Stimulated activated naive CD8-positive, alpha-beta T cell treated with anti-CD3 and anti-CD28 coated beads, Interleukin-15, amount 100 ng/mL, for 72 hours (primary cell): Measurements from ENCODE around the gene BIRC3.
"Not testable (repeated sequence)": the region's sequence is repeated elsewhere in the genome, so short reads cannot be mapped to it uniquely, and the experiment has no call there.

Source experiments
- ATAC-seq: fragments of 150-1000 bp; cut with Tn5 transposase; 2 replicates; pipeline ENCODE4 v1.10.0; 2021; ENCODE audit warnings: mild to moderate bottlenecking, moderate library complexity
- DNase-seq, 2 donors: peaks; one replicate each; pipeline ENCODE4 v3.0.0; 2021 to 2022
- H3K27ac Mint-ChIP-seq, 2 donors: one replicate each; pipeline ENCODE4 v1.8.0; 2022; ENCODE audit warnings: mild to moderate bottlenecking in 2 of 2, mixed read lengths in 2 of 2, moderate library complexity in 2 of 2
- H3K27me3 Mint-ChIP-seq: one replicate; pipeline ENCODE4 v1.8.0; 2022; ENCODE audit warnings: mixed read lengths
- H3K4me1 Mint-ChIP-seq: one replicate; pipeline ENCODE4 v1.8.0; 2022; ENCODE audit warnings: mild to moderate bottlenecking, mixed read lengths
- H3K4me3 Mint-ChIP-seq, 2 donors: one replicate each; pipeline ENCODE4 v1.8.0; 2022; ENCODE audit warnings: mild to moderate bottlenecking in 2 of 2, mixed read lengths in 2 of 2, moderate library complexity in 1 of 2
- H3K9me3 Mint-ChIP-seq, 2 donors: one replicate each; pipeline ENCODE4 v1.8.0; 2022; ENCODE audit warnings: mixed read lengths in 2 of 2

BIRC3 gene

GRCh38 chr11:102367364-102367763 is 50.1 kb downstream of the BIRC3 start:
- no peaks in the 10 kb centered on the region for H3K9me3 Mint-ChIP-seq
- H3K27me3 Mint-ChIP-seq = no peaks in the 10 kb centered on the region
- H3K4me3 Mint-ChIP-seq = no peak overlapping the region
- ATAC-seq (peak; percentile 40), DNase-seq (no peak)
- peaks cover 32% of the 10 kb centered on the region for H3K4me1 Mint-ChIP-seq
- peak overlapping the region in 1 of 2 donors; percentile 29 for H3K27ac Mint-ChIP-seq

GRCh38 chr11:102368472-102368871 is 51.2 kb downstream of the BIRC3 start:
- no peak overlapping the region for H3K4me3 Mint-ChIP-seq
- H3K4me1 Mint-ChIP-seq = peaks cover 32% of the 10 kb centered on the region
- no peak overlapping the region for H3K27ac Mint-ChIP-seq
- no peaks in the 10 kb centered on the region for H3K27me3 Mint-ChIP-seq
- DNase-seq (no peak), ATAC-seq (peak; percentile 90)
- H3K9me3 Mint-ChIP-seq = no peaks in the 10 kb centered on the region

GRCh38 chr11:102374633-102375424 is 57.5 kb downstream of the BIRC3 start:
- H3K9me3 Mint-ChIP-seq, DNase-seq, H3K27me3 Mint-ChIP-seq, H3K4me3 Mint-ChIP-seq, ATAC-seq: not testable (repeated sequence)
- peak overlapping the region in 1 of 2 donors; percentile 59 for H3K27ac Mint-ChIP-seq
- H3K4me1 Mint-ChIP-seq = peaks cover 26% of the 10 kb centered on the region

GRCh38 chr11:102375720-102376399 is 58.6 kb downstream of the BIRC3 start:
- DNase-seq = no peak
- Mint-ChIP-seq H3K4me3 (no peak overlapping the region), H3K27ac (peak overlapping the region in 1 of 2 donors; percentile 5), H3K4me1 (peaks cover 26% of the 10 kb centered on the region), H3K27me3 (no peaks in the 10 kb centered on the region), H3K9me3 (no peaks in the 10 kb centered on the region)
- ATAC-seq = no peak

GRCh38 chr11:102377891-102378290 is 60.6 kb downstream of the BIRC3 start:
- DNase-seq (no peak), ATAC-seq (no peak)
- Mint-ChIP-seq H3K27me3 (no peaks in the 10 kb centered on the region), H3K9me3 (no peaks in the 10 kb centered on the region), H3K4me1 (peaks cover 24% of the 10 kb centered on the region), H3K27ac (no peak overlapping the region), H3K4me3 (no peak overlapping the region)

GRCh38 chr11:102378818-102379217 is 61.5 kb downstream of the BIRC3 start:
- H3K9me3 Mint-ChIP-seq = no peaks in the 10 kb centered on the region
- DNase-seq (no peak), ATAC-seq (peak; percentile 59)
- H3K4me3 Mint-ChIP-seq = no peak overlapping the region
- peaks cover 24% of the 10 kb centered on the region for H3K4me1 Mint-ChIP-seq
- no peaks in the 10 kb centered on the region for H3K27me3 Mint-ChIP-seq
- H3K27ac Mint-ChIP-seq = no peak overlapping the region

- ATAC-seq (no peak), DNase-seq (no peak)
- Mint-ChIP-seq H3K4me1 (peaks cover 40% of the 10 kb centered on the region), H3K9me3 (no peaks in the 10 kb centered on the region), H3K27ac (no peak overlapping the region), H3K27me3 (no peaks in the 10 kb centered on the region), H3K4me3 (no peak overlapping the region)
Observed at GRCh38 chr11:102382384-102382783, 65.1 kb downstream of the BIRC3 start.

GRCh38 chr11:102383839-102384238 is 66.6 kb downstream of the BIRC3 start:
- ATAC-seq (no peak), DNase-seq (no peak)
- Mint-ChIP-seq H3K9me3 (peaks cover 5 to 9% of the 10 kb centered on the region in 2 donors), H3K27ac (no peak overlapping the region), H3K4me1 (peaks cover 34% of the 10 kb centered on the region), H3K4me3 (no peak overlapping the region), H3K27me3 (no peaks in the 10 kb centered on the region)

- Mint-ChIP-seq H3K27ac (no peak overlapping the region), H3K27me3 (no peaks in the 10 kb centered on the region), H3K9me3 (peaks cover 5 to 16% of the 10 kb centered on the region in 2 donors), H3K4me1 (peaks cover 37% of the 10 kb centered on the region), H3K4me3 (no peak overlapping the region)
- no peak for ATAC-seq
- DNase-seq = no peak
Observed at GRCh38 chr11:102384419-102385079, 67.3 kb downstream of the BIRC3 start.

GRCh38 chr11:102385085-102386007 is 68.1 kb downstream of the BIRC3 start:
- Mint-ChIP-seq H3K9me3 (peaks cover 5 to 17% of the 10 kb centered on the region in 2 donors), H3K4me3 (no peak overlapping the region), H3K4me1 (peaks cover 42% of the 10 kb centered on the region), H3K27me3 (no peaks in the 10 kb centered on the region), H3K27ac (peak overlapping the region in 1 of 2 donors; percentile 49)
- DNase-seq (no peak), ATAC-seq (no peak)

GRCh38 chr11:102386136-102386734 is 69.0 kb downstream of the BIRC3 start:
- Mint-ChIP-seq H3K27me3 (no peaks in the 10 kb centered on the region), H3K4me1 (peaks cover 51% of the 10 kb centered on the region), H3K27ac (no peak overlapping the region), H3K4me3 (no peak overlapping the region), H3K9me3 (peaks cover 5 to 17% of the 10 kb centered on the region in 2 donors)
- DNase-seq (no peak), ATAC-seq (peak; percentile 68)

GRCh38 chr11:102387043-102387781 is 69.9 kb downstream of the BIRC3 start:
- Mint-ChIP-seq H3K27me3 (no peaks in the 10 kb centered on the region), H3K4me1 (peaks cover 55% of the 10 kb centered on the region), H3K9me3 (peaks cover 5 to 17% of the 10 kb centered on the region in 2 donors), H3K27ac (peak overlapping the region in 1 of 2 donors; percentile 28), H3K4me3 (no peak overlapping the region)
- ATAC-seq = no peak
- no peak for DNase-seq
